ACC112 (cell line): ENCODE results near the gene CEACAM6.

Source experiments
- H2AFZ ChIP-seq: fragments of 200-600 bp; sonication (generic); one replicate; pipeline ENCODE4 v1.6.0; 2017; ENCODE audit warnings: antibody characterized with exemption, low read length; ENCODE audit not compliant: unreplicated experiment
- H3K27ac ChIP-seq: fragments of 200-600 bp; sonication (generic); 2 replicates; pipeline ENCODE4 v1.5.1; 2014; ENCODE audit warnings: low read depth, mild to moderate bottlenecking, antibody characterized with exemption, low read length, moderate library complexity
- H3K27me3 ChIP-seq: fragments of 200-600 bp; sonication (generic); 2 replicates; pipeline ENCODE4 v1.6.1; 2014; ENCODE audit warnings: mild to moderate bottlenecking, antibody characterized with exemption, low read length, moderate library complexity, mixed read lengths; ENCODE audit not compliant: insufficient read depth
- H3K36me3 ChIP-seq: fragments of 200-600 bp; sonication (generic); 2 replicates; pipeline ENCODE4 v1.6.1; 2016; ENCODE audit warnings: mild to moderate bottlenecking, antibody characterized with exemption, low read length, moderate library complexity, mixed read lengths; ENCODE audit not compliant: insufficient read depth
- H3K4me1 ChIP-seq: fragments of 200-600 bp; sonication (generic); one replicate; pipeline ENCODE4 v1.6.1; 2016; ENCODE audit warnings: low read length, mixed read lengths; ENCODE audit not compliant: insufficient read depth, unreplicated experiment, control insufficient read depth
- H3K4me3 ChIP-seq: fragments of 200-600 bp; sonication (generic); 2 replicates; pipeline ENCODE4 v1.5.1; 2014; ENCODE audit warnings: mild to moderate bottlenecking, low read depth, low read length
- H3K79me2 ChIP-seq: fragments of 200-600 bp; sonication (generic); one replicate; pipeline ENCODE4 v1.6.0; 2016; ENCODE audit warnings: low read length; ENCODE audit not compliant: control insufficient read depth, unreplicated experiment, insufficient read depth

The CEACAM6 gene

DNA sequence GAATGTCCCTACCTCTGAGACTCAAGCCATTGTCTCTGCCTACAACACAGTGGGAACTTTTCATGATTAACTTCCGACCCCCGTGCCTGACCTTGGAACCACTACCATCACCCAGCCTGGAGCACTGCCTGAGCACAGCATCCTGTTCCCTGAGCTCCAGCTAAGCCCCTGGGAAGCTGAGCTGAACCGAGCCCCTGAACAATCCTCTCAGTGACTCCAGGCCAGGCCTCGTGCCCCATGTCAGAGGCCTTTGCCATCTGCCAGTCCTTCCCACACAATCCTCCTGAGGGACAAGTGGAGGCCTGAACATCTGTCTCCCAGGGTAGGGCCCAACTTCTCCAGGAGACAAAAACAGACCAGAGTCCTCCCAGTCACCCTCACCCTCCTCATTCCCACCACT is 58.6 kb downstream of the CEACAM6 start:
- H3K4me1 ChIP-seq: no peaks in the 10 kb centered on the region
- H3K79me2 ChIP-seq: no peaks in the 10 kb centered on the region
- peaks cover 10% of the 10 kb centered on the region; the same call in 1 of the 2 replicates for H3K27me3 ChIP-seq
- no peaks in the 10 kb centered on the region for H3K36me3 ChIP-seq
- H3K4me3 ChIP-seq: no peak overlapping the region
- H3K27ac ChIP-seq: no peak overlapping the region
- no peak overlapping the region for H2AFZ ChIP-seq

DNA sequence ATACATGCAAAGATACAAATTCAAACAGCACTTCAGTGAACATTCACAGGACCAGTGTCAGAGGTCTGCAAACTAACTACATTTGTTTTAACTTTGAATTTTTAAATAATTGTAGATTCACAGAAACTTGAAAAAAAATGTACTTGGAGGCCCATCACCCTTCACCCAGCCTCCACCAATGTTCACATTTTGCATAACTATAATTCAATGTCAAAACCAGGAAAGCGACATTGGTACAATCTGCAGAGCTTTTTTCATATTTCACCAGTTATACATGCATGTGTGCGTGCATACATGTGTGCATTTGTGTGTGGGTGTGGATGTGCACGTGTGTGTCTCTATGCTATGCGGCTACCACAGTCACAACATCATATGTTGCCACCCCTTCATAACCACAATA is 60.0 kb downstream of the CEACAM6 start:
- Histone ChIP-seq H3K36me3 (no peaks in the 10 kb centered on the region), H3K27me3 (peaks cover 10% of the 10 kb centered on the region; the same call in 1 of the 2 replicates), H2AFZ (no peak overlapping the region), H3K27ac (no peak overlapping the region), H3K4me1 (no peaks in the 10 kb centered on the region), H3K79me2 (no peaks in the 10 kb centered on the region), H3K4me3 (no peak overlapping the region)

DNA sequence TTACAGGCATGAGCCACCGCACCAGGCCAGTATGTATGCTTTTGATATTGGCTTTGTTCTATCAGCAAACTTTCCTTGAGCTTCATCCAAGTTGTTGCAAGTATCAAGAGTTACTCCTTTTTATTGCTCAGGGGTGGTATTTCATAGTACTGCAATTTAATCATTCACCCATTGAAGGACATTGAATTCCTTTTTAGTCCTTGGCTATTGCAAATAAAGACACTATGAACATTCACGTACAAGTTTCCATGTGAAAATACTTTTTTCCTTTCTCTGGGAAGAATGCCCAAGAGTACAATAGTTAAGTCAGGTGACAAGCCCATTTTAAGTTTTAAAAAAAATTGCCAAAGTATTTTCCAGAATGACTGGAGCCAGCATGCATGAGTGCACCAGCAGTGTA is 61.4 kb downstream of the CEACAM6 start:
- H3K27ac ChIP-seq: no peak overlapping the region
- no peaks in the 10 kb centered on the region for H3K79me2 ChIP-seq
- H3K4me1 ChIP-seq: no peaks in the 10 kb centered on the region
- peaks cover 21% of the 10 kb centered on the region; the same call in 1 of the 2 replicates for H3K27me3 ChIP-seq
- H3K36me3 ChIP-seq: no peaks in the 10 kb centered on the region
- no peak overlapping the region for H3K4me3 ChIP-seq
- H2AFZ ChIP-seq: no peak overlapping the region

DNA sequence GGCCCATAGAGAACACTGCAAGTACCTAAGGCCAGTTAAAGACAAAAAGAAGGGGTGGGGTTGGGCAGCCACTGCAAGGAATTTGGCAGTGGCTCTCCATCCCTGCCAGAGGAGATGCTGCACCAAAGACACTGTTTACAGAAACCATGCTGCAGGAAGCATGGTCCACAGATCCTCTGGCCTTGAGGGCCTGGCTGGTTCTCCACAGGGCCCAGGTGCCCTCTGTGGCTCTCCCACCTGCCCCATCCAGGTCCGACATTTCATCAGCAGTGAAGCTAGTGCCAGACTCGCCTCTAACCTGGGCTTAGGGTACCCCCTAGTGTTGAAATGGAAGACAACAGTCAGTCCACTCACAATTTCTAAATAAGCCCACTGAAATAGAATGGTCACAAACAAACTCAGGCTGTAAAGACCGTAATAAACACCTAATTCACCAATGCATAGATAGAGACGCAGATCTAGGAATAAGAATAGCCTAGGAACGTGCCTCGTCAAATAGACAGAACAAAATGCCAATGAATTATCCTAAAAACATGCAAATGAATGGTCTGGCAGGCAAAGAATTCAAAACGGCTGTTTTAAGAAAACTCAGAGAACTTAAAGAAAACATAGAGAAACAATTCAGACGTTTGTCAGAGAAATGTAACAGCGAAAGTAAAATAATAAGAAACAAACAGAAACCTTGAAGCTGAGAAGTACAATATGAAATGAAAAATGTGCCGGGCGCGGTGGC is 65.8 kb downstream of the CEACAM6 start:
- no peak overlapping the region for H3K27ac ChIP-seq
- no peaks in the 10 kb centered on the region for H3K36me3 ChIP-seq
- H3K79me2 ChIP-seq: no peaks in the 10 kb centered on the region
- H3K4me3 ChIP-seq: no peak overlapping the region
- H3K27me3 ChIP-seq: peaks cover 36% of the 10 kb centered on the region
- H2AFZ ChIP-seq: no peak overlapping the region
- H3K4me1 ChIP-seq: no peaks in the 10 kb centered on the region
